NCI-H1930 (cell line): ENCODE measurements around the gene ERN1.

ENCODE experiments used
- DNase-seq, 2 experiments: peaks; one replicate each; lab custom pipeline; 2025; lab: John Stamatoyannopoulos, UW

ERN1 gene

DNA sequence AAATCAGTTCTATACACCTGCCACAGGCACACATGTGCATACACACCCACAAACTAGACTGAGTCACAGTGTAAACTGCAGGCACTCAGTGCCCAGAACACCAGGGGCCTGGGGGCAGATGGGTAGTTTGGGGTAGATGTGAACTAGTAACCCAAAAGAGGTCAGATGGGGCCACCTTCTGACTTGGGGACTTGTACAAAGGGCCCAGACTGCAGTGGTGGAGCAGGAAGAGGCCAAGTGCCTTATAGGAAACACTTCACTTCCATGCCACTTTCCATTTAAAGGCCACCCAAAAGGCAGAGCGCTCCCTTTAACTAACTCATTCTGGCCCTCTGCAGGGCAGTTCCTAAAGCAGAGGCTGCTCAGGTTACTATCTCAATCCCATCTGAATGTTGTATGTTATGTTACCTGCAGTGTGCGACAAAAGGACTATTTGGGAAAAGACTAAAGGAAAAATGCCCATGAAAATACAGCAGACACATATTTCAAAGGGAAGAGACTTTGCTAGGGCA lies 27.8 kb upstream of the ERN1 start:
- no peak for DNase-seq

DNA sequence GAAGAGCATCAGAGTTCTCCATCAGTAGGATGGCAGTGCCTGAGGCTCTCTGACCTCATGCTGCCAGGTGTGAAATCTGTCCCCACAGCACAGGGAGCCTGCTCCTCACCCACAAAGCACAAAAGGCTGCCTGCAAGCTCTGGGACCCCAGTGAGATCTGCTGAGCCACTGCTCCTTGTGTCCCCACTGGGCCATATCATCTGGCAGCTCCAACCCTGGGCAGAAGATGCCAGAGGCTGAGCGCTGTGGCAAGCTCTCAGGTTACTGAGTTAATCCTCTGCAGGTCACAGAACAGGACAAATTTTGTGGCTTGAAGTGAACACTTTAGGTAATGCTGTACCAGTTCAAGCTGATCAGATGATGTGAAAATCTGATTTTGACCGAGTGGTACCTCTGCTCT lies 26.7 kb upstream of the ERN1 start:
- no peak for DNase-seq

DNA sequence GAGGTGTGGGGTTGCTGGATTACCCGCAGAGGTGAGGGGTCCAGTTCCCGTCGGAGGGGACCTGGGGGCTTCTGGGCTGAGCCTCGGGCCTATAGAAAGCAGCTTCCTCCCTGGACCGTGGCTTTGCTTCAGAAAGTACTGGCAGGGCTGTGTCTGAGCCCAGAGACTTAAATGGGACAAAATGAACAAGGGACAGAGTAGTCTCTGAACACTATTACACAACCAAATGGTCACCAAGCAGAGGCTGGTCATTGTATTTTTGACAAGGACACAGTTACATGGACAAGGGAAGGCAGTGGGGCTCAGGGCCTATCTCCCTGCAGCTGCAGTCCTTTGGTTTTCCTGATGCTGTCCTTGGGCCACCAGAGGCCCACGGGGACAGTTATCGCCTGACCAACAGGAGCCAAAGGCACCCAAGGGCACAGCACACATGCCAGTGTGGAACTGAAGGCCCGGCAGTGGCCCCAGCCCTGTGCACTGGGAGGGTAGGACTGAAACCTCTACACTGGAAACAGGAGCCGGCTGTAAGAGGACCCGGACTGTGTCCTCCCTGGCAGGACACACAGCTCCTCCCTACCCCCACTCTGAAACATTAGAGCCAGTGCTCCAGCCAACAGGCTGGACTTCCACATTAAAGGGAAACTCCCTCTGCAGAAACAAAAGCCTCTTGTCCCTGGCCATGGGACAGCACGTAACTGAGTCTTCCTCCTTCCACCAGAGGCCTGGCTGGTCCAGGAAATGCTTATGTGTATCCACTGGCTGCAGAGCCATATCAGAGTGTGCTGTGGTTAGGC lies 26.0 kb upstream of the ERN1 start:
- DNase-seq = no peak

GRCh38 chr17:64155129-64155528 lies 25.2 kb upstream of the ERN1 start:
- no peak for DNase-seq

- DNase-seq = no peak
These were observed 24.8 kb upstream of the ERN1 start for GRCh38 chr17:64154717-64155116.

GRCh38 chr17:64154313-64154695 lies 24.4 kb upstream of the ERN1 start:
- no peak for DNase-seq

DNA sequence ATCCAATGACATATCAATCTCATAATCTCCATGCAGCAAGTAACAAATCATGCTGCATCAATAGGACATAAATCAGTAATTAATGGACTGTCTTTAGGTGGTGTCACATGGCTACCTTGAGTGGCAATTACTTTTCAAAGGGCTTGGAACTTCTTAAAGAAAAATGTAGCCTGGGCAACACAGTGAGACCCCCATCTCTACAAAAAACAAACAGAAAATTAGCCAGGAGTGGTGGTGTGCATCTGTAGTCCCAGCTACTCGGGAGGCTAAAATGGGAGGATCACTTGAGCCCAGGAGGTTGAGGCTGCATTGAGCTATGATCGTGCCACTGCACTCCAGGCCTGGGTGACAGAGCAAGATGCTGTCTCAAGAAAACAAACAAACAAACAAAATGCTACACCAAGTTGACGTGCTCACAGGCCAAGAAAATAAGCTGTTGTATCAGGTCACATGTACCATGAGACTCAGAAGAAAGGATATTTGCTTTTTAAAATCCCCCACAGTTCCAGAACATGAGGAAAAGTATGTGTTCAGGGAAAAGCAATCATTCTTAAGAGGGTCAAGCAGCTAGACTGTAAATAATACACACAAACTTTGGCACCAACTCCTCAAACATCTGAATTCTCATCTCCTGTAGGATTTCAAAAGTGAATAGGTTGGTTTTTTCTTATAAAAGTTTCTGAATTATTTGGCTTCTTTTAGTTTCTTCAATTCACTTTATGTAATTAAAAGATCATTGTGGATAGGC lies 23.8 kb upstream of the ERN1 start:
- DNase-seq = no peak

DNA sequence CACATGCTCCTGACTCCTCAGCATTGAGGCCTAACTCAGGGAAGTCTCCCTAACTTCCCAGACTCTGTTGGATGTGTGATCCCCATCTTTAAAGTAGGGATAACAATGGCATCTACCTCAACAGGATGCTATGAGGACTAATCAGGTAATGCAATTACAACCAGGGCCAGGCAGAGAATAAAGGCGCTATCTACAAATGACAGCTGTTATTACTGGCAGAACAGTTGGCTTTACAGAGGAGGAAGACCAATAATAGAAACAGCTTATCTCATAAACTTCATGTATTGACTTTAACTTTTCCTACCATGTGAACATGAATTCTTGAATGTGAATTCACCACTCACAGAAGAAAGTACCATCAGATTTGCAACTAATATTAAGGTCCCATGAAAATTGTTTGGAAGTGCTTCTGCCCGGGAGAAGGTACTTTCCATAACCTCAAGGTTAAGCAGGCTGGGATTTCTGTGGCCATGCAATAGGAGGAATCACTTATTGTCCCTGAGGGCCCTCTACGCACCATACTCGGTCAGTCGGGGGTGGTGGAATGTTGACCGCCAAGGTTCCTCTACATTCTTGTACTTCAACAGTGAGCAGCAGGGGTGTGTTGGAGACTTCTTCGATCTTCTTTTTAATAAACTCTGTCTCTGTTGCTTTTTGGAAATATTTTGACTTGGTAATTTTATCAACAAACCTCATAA lies 22.6 kb upstream of the ERN1 start:
- DNase-seq = no peak

DNA sequence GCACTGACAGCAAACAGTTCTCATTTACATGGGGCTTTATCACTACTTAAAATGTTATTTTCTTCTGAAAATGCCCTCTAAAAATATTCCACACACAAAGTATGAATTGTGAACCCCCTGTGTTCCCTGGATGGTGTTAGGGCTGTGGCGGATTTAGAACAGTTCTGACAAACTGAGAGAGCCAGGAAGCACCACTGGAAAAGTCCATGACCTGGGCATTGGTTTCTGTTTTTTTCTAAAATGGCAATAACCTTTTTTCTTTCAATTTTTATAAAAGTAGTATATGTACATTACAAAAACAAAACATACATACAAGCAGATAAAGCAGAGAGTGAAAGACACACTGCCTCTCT lies 21.0 kb upstream of the ERN1 start:
- DNase-seq = no peak

- no peak for DNase-seq
These were observed 20.5 kb upstream of the ERN1 start for GRCh38 chr17:64150237-64151015.

GRCh38 chr17:64149196-64149595 lies 19.3 kb upstream of the ERN1 start:
- DNase-seq = no peak

- DNase-seq = no peak
These were observed 18.8 kb upstream of the ERN1 start for GRCh38 chr17:64148699-64149098.

- DNase-seq = no peak
These were observed 18.2 kb upstream of the ERN1 start for GRCh38 chr17:64148017-64148631.

GRCh38 chr17:64147110-64148016 lies 17.4 kb upstream of the ERN1 start:
- DNase-seq = no peak

- DNase-seq = no peak
These were observed 16.6 kb upstream of the ERN1 start for GRCh38 chr17:64146418-64147109.

GRCh38 chr17:64145751-64146417 lies 15.9 kb upstream of the ERN1 start:
- peak; percentile 83 to 92 for DNase-seq

DNA sequence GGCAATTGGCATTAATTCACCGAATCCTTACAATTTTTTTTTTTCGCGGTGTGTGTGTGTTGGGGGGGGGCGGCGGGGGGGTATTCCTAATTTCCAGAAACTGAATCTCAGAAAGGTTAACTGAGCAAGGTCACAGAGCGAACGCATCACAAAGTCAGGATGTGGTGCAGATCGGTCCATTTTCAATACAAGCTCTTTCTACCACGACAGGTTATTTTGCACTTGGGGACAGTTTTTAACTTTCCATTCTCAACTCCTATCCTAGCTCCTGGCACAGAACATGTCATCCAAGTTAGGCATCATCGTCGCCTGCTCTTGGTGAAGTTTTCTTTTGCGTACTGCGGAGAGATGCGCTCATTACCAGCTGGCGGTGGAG lies 15.4 kb upstream of the ERN1 start:
- no peak for DNase-seq

- no peak for DNase-seq
These were observed 9.6 kb upstream of the ERN1 start for GRCh38 chr17:64139542-64139941.

DNA sequence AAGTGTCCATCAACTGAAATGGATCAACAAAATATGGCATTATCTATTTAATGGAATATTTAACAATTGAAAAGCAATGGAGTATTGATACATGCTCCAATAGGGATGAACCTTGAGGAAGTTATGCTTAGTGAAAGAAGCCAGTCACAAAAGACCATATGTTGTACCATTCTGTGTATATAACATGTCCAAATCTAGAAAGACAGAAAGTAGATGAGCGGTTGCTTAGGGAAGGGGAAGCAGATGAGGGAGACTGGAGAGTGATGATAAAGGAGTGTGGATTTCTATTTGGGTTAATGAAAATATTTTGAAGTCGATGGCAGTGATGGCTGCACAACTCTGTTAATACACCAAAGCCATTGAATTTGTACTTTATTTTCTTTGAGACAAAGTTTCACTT lies 8.5 kb upstream of the ERN1 start:
- DNase-seq = no peak
